Neural progenitor cell (in vitro differentiated cells): Measurements from ENCODE around the gene MAGI2.

ENCODE experiments used
- EZH2 ChIP-seq: fragments of 200-600 bp; sonication (generic); IDR thresholded peaks from 2 replicates; pipeline ENCODE4 v1.6.1; 2017; ENCODE audit warnings: antibody characterized with exemption, mild to moderate bottlenecking, moderate library complexity
- TF ChIP-seq, protein P1 (sequence below): fragments of 200-600 bp; sonication (generic); IDR thresholded peaks from 2 replicates; pipeline ENCODE4 v1.5.1; 2017; ENCODE audit warnings: antibody characterized with exemption, mild to moderate bottlenecking

DNA sequence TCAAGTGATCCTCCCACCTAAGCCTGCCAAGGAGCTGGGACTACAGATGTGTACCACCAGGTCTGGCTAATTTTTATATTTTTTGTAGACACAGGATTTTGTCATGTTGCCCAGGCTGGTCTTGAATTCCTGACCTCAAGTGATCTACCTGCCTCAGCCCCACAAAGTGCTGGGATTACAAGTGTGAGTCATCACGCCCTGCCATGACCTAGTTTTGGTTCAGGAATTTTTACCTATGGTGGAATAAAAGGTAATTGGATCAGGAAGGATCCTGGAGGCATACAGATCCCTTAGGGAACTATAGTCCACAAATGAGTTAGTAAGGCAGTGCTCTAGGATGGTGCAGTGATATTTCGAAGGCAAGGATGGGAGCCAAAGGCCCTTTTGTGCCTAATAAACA lies 937.0 kb downstream of the MAGI2 start:
- TF ChIP-seq, protein P1, sequence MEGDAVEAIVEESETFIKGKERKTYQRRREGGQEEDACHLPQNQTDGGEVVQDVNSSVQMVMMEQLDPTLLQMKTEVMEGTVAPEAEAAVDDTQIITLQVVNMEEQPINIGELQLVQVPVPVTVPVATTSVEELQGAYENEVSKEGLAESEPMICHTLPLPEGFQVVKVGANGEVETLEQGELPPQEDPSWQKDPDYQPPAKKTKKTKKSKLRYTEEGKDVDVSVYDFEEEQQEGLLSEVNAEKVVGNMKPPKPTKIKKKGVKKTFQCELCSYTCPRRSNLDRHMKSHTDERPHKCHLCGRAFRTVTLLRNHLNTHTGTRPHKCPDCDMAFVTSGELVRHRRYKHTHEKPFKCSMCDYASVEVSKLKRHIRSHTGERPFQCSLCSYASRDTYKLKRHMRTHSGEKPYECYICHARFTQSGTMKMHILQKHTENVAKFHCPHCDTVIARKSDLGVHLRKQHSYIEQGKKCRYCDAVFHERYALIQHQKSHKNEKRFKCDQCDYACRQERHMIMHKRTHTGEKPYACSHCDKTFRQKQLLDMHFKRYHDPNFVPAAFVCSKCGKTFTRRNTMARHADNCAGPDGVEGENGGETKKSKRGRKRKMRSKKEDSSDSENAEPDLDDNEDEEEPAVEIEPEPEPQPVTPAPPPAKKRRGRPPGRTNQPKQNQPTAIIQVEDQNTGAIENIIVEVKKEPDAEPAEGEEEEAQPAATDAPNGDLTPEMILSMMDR = no peak
- TF ChIP-seq EZH2 = no peak
